Ectodermal cell (in vitro differentiated cells): ENCODE measurements around the gene GSTM1. TPM values are rescaled to one million over a fixed set of nuclear protein-coding genes. Genes with fewer than 3 reads are reported as not detected.

Source experiments
- H3K27ac ChIP-seq: 2 replicates; pipeline ENCODE4 v1.7.0; 2013; ENCODE audit warnings: mild to moderate bottlenecking, low read depth, low read length; ENCODE audit not compliant: insufficient read depth, poor library complexity, severe bottlenecking
- H3K27me3 ChIP-seq: 2 replicates; pipeline ENCODE4 v1.7.0; 2013; ENCODE audit warnings: mild to moderate bottlenecking, low read length; ENCODE audit not compliant: insufficient read depth, control insufficient read depth, poor library complexity, severe bottlenecking
- H3K36me3 ChIP-seq: one replicate; pipeline ENCODE4 v1.7.0; 2013; ENCODE audit warnings: low read length; ENCODE audit not compliant: control insufficient read depth, insufficient read depth
- H3K4me1 ChIP-seq: one replicate; pipeline ENCODE4 v1.7.0; 2013; ENCODE audit warnings: low read length; ENCODE audit not compliant: control insufficient read depth, insufficient read depth
- H3K4me3 ChIP-seq: 2 replicates; pipeline ENCODE4 v1.7.0; 2013; ENCODE audit warnings: low read depth, low read length, control low read depth; ENCODE audit not compliant: insufficient read depth
- H3K9me3 ChIP-seq: 2 replicates; pipeline ENCODE4 v1.7.0; 2013; ENCODE audit warnings: mild to moderate bottlenecking, low read length, moderate library complexity; ENCODE audit not compliant: control insufficient read depth
- WGBS, 2 experiments: methylation state at CpG; one replicate each; pipeline ENCODE4 v1.1.7; 2013; ENCODE audit warnings: missing lambda C conversion rate in 2 of 2; 5-methylcytosine and 5-hydroxymethylcytosine counted together
- polyA plus RNA-seq, 4 experiments: library from polyadenylated mRNA; stranded (reverse); fragments of 50-300 nt; gene quantifications; one replicate each; pipeline ENCODE4 v1.2.3, GENCODE V29; 2013

GSTM1 gene
- not detected for polyA plus RNA-seq (2013, experiment 1 of 4)
- not detected for polyA plus RNA-seq (2013, experiment 2 of 4)
- polyA plus RNA-seq (2013, experiment 3 of 4), result not detected
- polyA plus RNA-seq (2013, experiment 4 of 4), result not detected

GRCh38 chr1:109687641-109688499 lies at the start of gene GSTM1:
Gene GSTM1 (plus strand): TSS chr1:109687817. CDS start chr1:109687874, 57 bp downstream.
- no CpG with 5 or more reads among the region's 46 CpGs for WGBS, 2 experiments
- H3K36me3 ChIP-seq, result no peaks in the 10 kb centered on the region
- no peaks in the 10 kb centered on the region for H3K4me1 ChIP-seq
- H3K27me3 ChIP-seq, result no peaks in the 10 kb centered on the region
- no peaks in the 10 kb centered on the region for H3K9me3 ChIP-seq
- no peak within 1 kb of the TSS for H3K4me3 ChIP-seq
- H3K27ac ChIP-seq, result no peak within 1 kb of the TSS

- no peak overlapping the region for H3K27ac ChIP-seq
- H3K36me3 ChIP-seq, result no peaks in the 10 kb centered on the region
- WGBS, 2 experiments, result 90 to 91% methylated on average over 9 of the region's 9 CpGs
- H3K27me3 ChIP-seq, result peaks cover 8% of the 10 kb centered on the region
- peaks cover 19% of the 10 kb centered on the region for H3K4me1 ChIP-seq
- H3K4me3 ChIP-seq, result no peak overlapping the region
- H3K9me3 ChIP-seq, result no peaks in the 10 kb centered on the region
Observed at GRCh38 chr1:109639063-109639840, 48.4 kb upstream of the GSTM1 start.

GRCh38 chr1:109639841-109640184 lies 47.8 kb upstream of the GSTM1 start:
- Histone ChIP-seq H3K27me3 (peaks cover 8% of the 10 kb centered on the region), H3K4me3 (no peak overlapping the region), H3K27ac (no peak overlapping the region), H3K9me3 (no peaks in the 10 kb centered on the region), H3K36me3 (no peaks in the 10 kb centered on the region), H3K4me1 (peaks cover 19% of the 10 kb centered on the region)
- 63 to 66% methylated on average over 6 of the region's 6 CpGs for WGBS, 2 experiments

GRCh38 chr1:109640285-109640865 lies 47.2 kb upstream of the GSTM1 start:
- WGBS, 2 experiments, result 42 to 44% methylated on average over 5 of the region's 5 CpGs

GRCh38 chr1:109641078-109641740 lies 46.4 kb upstream of the GSTM1 start:
- H3K4me3 ChIP-seq, result no peak overlapping the region
- no peaks in the 10 kb centered on the region for H3K36me3 ChIP-seq
- H3K9me3 ChIP-seq, result no peaks in the 10 kb centered on the region
- no peak overlapping the region for H3K27ac ChIP-seq
- 83 to 86% methylated on average over 2 of the region's 2 CpGs for WGBS, 2 experiments
- H3K27me3 ChIP-seq, result peaks cover 8% of the 10 kb centered on the region
- peaks cover 15% of the 10 kb centered on the region for H3K4me1 ChIP-seq

More at GRCh38 chr1:109640285-109640865, 47.2 kb upstream of the GSTM1 start:
- H3K27ac ChIP-seq, result no peak overlapping the region
- no peaks in the 10 kb centered on the region for H3K9me3 ChIP-seq
- no peak overlapping the region for H3K4me3 ChIP-seq
- H3K27me3 ChIP-seq, result peaks cover 8% of the 10 kb centered on the region
- H3K36me3 ChIP-seq, result no peaks in the 10 kb centered on the region
- peaks cover 19% of the 10 kb centered on the region for H3K4me1 ChIP-seq

- no peaks in the 10 kb centered on the region for H3K9me3 ChIP-seq
- H3K4me3 ChIP-seq, result no peak overlapping the region
- peaks cover 9% of the 10 kb centered on the region for H3K4me1 ChIP-seq
- no peaks in the 10 kb centered on the region for H3K36me3 ChIP-seq
- H3K27ac ChIP-seq, result no peak overlapping the region
- 60 to 88% methylated on average over 1 to 2 of the region's 2 CpGs for WGBS, 2 experiments
- H3K27me3 ChIP-seq, result peaks cover 8% of the 10 kb centered on the region
Observed at GRCh38 chr1:109641861-109642260, 45.8 kb upstream of the GSTM1 start.

- Histone ChIP-seq H3K4me3 (no peak overlapping the region), H3K27me3 (peaks cover 8% of the 10 kb centered on the region), H3K9me3 (no peaks in the 10 kb centered on the region), H3K4me1 (peaks cover 9% of the 10 kb centered on the region), H3K27ac (no peak overlapping the region), H3K36me3 (no peaks in the 10 kb centered on the region)
- 74 to 87% methylated on average over 2 of the region's 3 CpGs for WGBS, 2 experiments
Observed at GRCh38 chr1:109642626-109643025, 45.0 kb upstream of the GSTM1 start.

- H3K4me3 ChIP-seq, result no peak overlapping the region
- 46% methylated on average over 32 of the region's 32 CpGs for WGBS, 2 experiments
Observed at GRCh38 chr1:109643385-109644230, 44.0 kb upstream of the GSTM1 start.

GRCh38 chr1:109644670-109645069 lies 42.9 kb upstream of the GSTM1 start:
- Histone ChIP-seq H3K27ac (no peak overlapping the region), H3K4me1 (peaks cover 5% of the 10 kb centered on the region), H3K9me3 (no peaks in the 10 kb centered on the region), H3K36me3 (no peaks in the 10 kb centered on the region), H3K4me3 (no peak overlapping the region), H3K27me3 (peaks cover 8% of the 10 kb centered on the region)
- 90% methylated on average over 10 of the region's 10 CpGs for WGBS, 2 experiments

More at GRCh38 chr1:109643385-109644230, 44.0 kb upstream of the GSTM1 start:
- Histone ChIP-seq H3K9me3 (no peaks in the 10 kb centered on the region), H3K4me1 (peaks cover 9% of the 10 kb centered on the region), H3K36me3 (no peaks in the 10 kb centered on the region), H3K27ac (no peak overlapping the region), H3K27me3 (peaks cover 8% of the 10 kb centered on the region)
